Fibroblast of villous mesenchyme (primary cell): ENCODE results near the gene FGF10. TPM values are rescaled to one million over a fixed set of nuclear protein-coding genes. Genes with fewer than 3 reads are reported as not detected.

Experiments
- DNase-seq: peaks from one replicate; pipeline ENCODE4 v3.0.0-alpha.2; 2010; ENCODE audit warnings: low read depth
- H3K4me3 ChIP-seq: 2 replicates; pipeline ENCODE4 v1.5.1; 2011; ENCODE audit warnings: low read depth, mild to moderate bottlenecking, low read length
- total RNA-seq: library from RNA; depleted of rRNA; stranded (reverse); fragments of >200 nt; gene quantifications from 2 replicates; pipeline ENCODE4 v1.2.3, GENCODE V29; 2012
- TF ChIP-seq, protein P1 (sequence below): IDR thresholded peaks from 2 replicates; pipeline ENCODE4 v1.5.1; 2012; ENCODE audit warnings: low read depth, mild to moderate bottlenecking, low read length; ENCODE audit not compliant: insufficient read depth

Gene FGF10
- total RNA-seq, 1 donor, result not detected

DNA sequence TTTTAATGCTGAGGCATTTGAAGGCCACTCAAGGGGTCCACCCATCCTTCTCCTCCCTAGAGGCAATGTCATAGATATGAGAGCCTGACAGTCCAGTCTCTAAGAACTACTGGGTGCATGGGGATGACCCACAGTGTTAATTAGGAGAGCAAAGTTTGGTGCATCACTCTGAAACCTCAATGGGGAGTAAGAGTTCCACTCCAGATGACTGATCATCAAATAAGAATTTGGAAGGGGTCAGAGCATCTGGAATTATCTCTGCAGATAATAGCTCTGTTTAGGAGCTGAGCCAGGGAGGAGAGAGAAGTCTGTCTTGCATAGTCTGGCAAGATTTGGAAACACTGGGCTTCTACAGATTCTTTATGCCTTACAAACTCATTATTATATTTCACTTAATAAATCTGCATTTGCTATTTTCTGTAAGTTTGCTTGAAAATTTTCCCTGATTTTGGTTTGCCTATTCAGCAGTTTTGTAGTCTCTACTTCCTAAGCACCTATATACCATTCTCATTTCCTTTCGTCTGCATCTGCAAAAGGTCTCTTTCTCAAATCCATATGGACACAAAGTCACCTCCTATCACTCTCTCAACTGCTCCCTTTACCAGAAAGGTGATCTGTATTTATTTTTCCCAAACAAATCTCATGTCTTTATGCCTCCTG is 27.7 kb downstream of the FGF10 start:
- TF ChIP-seq, protein P1, sequence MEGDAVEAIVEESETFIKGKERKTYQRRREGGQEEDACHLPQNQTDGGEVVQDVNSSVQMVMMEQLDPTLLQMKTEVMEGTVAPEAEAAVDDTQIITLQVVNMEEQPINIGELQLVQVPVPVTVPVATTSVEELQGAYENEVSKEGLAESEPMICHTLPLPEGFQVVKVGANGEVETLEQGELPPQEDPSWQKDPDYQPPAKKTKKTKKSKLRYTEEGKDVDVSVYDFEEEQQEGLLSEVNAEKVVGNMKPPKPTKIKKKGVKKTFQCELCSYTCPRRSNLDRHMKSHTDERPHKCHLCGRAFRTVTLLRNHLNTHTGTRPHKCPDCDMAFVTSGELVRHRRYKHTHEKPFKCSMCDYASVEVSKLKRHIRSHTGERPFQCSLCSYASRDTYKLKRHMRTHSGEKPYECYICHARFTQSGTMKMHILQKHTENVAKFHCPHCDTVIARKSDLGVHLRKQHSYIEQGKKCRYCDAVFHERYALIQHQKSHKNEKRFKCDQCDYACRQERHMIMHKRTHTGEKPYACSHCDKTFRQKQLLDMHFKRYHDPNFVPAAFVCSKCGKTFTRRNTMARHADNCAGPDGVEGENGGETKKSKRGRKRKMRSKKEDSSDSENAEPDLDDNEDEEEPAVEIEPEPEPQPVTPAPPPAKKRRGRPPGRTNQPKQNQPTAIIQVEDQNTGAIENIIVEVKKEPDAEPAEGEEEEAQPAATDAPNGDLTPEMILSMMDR, result no peak
- no peak overlapping the region for H3K4me3 ChIP-seq
- DNase-seq, result no peak

DNA sequence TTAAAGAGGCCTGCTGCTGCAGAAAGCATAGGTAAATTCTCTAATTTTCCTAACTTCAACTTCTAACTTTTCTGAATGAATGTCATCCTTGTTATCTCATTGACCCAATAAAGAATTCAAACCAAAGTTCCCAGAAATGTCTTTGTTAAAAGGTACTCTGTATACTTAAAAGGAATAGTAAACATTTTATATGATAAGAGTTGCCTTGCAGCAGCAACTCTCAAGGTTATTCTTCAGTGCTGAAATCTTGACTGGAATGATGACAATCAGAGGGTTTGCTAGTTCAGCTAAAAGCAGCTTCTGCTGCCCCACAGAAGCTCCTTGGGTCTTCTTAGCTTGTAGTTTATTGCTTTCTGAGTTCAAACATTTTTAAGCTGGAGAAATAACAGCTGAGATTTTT is 28.3 kb downstream of the FGF10 start:
- DNase-seq, result no peak
- no peak overlapping the region for H3K4me3 ChIP-seq
- TF ChIP-seq, protein P1, result no peak

DNA sequence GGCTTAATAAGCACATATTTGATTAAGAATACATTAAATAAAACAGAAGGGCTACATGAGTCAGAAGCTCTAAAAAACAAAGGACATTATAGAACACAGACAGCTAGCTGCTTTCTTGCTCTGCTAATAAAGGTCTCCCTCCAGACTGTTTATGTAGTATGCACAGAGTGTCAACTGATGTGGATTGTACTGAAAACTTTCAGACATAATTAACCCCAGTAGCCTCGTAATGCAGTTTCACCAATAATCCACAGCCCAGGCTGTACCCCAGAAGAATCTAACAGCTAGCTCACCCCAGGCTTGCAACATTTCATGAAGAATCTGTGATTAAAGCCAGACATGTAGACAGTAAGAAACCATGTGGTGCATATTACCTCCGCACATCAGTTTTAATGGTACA is 30.8 kb downstream of the FGF10 start:
- no peak overlapping the region for H3K4me3 ChIP-seq
- TF ChIP-seq, protein P1, result no peak
- no peak for DNase-seq

DNA sequence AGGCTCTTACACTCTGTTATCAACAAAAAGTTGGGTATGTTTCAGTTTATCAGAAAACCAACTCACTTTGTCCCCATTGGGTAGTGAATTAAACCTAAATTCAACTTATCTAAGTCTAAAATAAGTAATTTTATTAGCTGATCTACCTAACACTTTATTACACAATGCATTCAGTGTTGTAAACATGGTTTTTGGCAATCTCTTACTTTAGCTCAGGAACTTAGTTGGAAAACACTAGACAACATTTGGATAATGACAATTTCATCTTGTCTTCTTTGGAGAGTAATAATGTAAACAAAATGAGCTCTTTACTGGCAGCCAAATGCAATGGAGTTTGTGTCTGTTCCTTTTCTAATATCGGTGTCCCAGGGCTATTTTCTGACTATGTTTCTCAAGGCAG is 33.0 kb downstream of the FGF10 start:
- H3K4me3 ChIP-seq, result no peak overlapping the region
- TF ChIP-seq, protein P1, result no peak
- DNase-seq, result no peak

DNA sequence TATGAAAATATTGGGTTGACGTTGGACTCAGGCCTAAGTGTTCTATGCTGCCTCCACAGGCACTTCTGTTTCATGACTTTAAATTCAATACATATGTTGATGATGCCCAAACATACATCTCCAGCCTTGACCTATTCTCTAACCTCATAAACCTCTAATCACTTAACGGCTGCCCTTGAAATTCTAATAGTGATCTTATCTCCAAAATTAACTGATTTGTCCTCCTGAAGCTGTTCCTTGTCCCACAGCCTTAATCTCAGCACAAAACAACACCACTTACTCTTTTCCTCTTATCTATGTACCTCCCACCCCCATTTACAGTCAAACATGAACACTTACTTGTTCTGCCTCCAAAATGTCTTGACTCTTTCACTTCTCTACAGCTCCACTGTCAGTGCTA is 43.3 kb downstream of the FGF10 start:
- no peak for DNase-seq
- no peak overlapping the region for H3K4me3 ChIP-seq
- TF ChIP-seq, protein P1, result no peak

DNA sequence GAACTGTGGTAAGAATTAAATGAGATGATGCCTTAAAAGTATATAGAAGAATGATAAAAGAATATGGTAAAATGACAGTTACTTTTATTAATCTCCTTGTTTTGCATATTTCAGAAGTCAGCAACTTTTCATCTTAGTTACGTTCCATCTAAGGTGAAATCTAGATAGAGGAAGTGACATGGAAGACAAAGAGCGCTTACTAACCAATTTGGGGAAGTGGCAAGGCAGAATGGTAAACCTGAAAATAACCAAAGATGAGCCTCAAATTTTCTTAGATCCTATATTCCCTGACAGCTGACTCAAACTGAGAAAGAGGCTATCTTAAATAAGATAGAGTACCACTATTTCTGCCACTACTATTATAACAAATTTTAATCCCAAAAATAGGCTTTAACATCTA is 52.5 kb downstream of the FGF10 start:
- H3K4me3 ChIP-seq, result no peak overlapping the region
- no peak for DNase-seq
- TF ChIP-seq, protein P1, result no peak

DNA sequence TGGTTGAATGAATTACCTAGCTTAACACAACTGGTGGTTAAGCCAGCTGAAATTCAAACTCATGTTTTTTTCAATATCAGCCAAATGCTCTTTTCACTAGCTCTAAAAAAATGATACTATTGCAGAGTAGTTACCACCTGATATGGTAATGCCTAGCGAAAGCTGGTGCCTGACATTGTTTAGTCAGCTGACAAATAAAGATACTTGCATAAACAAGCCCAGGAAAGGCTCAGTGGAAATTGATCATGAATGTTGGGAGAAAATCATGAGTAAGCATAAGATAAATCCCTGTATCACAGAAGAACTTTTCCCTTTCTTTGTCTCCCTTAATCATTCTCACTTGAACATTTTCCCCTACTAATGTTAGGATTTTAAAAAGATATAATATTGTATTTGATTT is 54.6 kb downstream of the FGF10 start:
- no peak for DNase-seq
- TF ChIP-seq, protein P1, result no peak
- no peak overlapping the region for H3K4me3 ChIP-seq
